HepG2 (cell line): Measurements from ENCODE around the gene GRK5. TPM values are rescaled to one million over a fixed set of nuclear protein-coding genes. Genes with fewer than 3 reads are reported as not detected.

Experiments used
- ATAC-seq: fragments of 200-7000 bp; cut with Tn5 transposase; 3 replicates; pipeline ENCODE4 v1.9.1; 2020; ENCODE audit warnings: mild to moderate bottlenecking, moderate library complexity
- BruUV-seq: library from RNA; stranded (reverse); fragments of 400-500 nt; replicated peaks from 2 replicates; lab custom pipeline; 2021; lab: Mats Ljungman, UMichigan
- CTCF ChIA-PET: fragments of 300-600 bp; formaldehyde crosslinking; extraction: SDS; loops from one replicate; lab custom pipeline; 2021; ENCODE audit warnings: low total read pairs, inconsistent platforms, low intra/inter-chr PET ratio; lab: Yijun Ruan, JAX
- POLR2A ChIA-PET: fragments of 350-600 bp; sonication (Branson Sonifier 250); formaldehyde crosslinking; loops from one replicate; lab custom pipeline; 2020; ENCODE audit warnings: antibody characterized with exemption, inconsistent platforms; lab: Yijun Ruan, JAX
- DNase-seq: peaks from one replicate; pipeline ENCODE4 v3.0.0-alpha.2; 2015; ENCODE audit warnings: low spot score
- FAIRE-seq: peaks from 3 replicates; lab custom pipeline; 2011; peaks lifted over from hg19 to GRCh38; lab: Jason Lieb, UNC
- H2AFZ ChIP-seq: one replicate; pipeline ENCODE4 v1.6.1; 2011; ENCODE audit warnings: low read length, inconsistent platforms
- H3K27ac ChIP-seq: fragments of 300-600 bp; 3 replicates; pipeline ENCODE4 v1.8.0; 2011; ENCODE audit warnings: mixed run types, mild to moderate bottlenecking, mixed read lengths, low read length, inconsistent platforms; ENCODE audit not compliant: insufficient read depth; ENCODE audit errors: extremely low read length
- H3K27me3 ChIP-seq, 2 experiments: fragments of 200-600 bp in 1 of 2; 2 replicates in 1 of 2; 3 replicates in 1 of 2; pipeline versions ENCODE4 v1.6.0 to v1.8.0; 2011; ENCODE audit warnings: low read length in 2 of 2, mild to moderate bottlenecking in 2 of 2, moderate library complexity in 2 of 2, inconsistent platforms in 1 of 2; ENCODE audit not compliant: insufficient read depth in 2 of 2, control insufficient read depth in 1 of 2
- H3K36me3 ChIP-seq, 2 experiments: fragments of 200-600 bp in 1 of 2; replicated peaks in 1 of 2; 2 replicates in 1 of 2; 3 replicates in 1 of 2; pipeline versions ENCODE4 v1.5.1 to v1.8.0; 2011; ENCODE audit warnings: low read length in 2 of 2, inconsistent platforms in 1 of 2; ENCODE audit not compliant: insufficient read depth in 2 of 2, control insufficient read depth in 1 of 2
- H3K4me1 ChIP-seq: 2 replicates; pipeline ENCODE4 v1.5.1; 2012; ENCODE audit warnings: low read length, inconsistent platforms; ENCODE audit not compliant: insufficient read depth
- H3K4me2 ChIP-seq: 2 replicates; pipeline ENCODE4 v1.6.0; 2011; ENCODE audit warnings: low read depth, low read length, inconsistent platforms
- H3K4me3 ChIP-seq, 3 experiments: fragments of 200-600 bp in 1 of 3; sonication (generic), shearing (Covaris generic) in 1 of 3; replicated peaks in 1 of 3; 2 replicates each; pipeline ENCODE4 v1.5.1; 2011 to 2016; ENCODE audit warnings: low read length in 3 of 3, inconsistent platforms in 2 of 3, low read depth in 2 of 3, mild to moderate bottlenecking in 2 of 3, control low read depth in 1 of 3, mixed read lengths in 1 of 3; ENCODE audit not compliant: insufficient read depth in 1 of 3
- H3K79me2 ChIP-seq: one replicate; pipeline ENCODE4 v1.6.1; 2011; ENCODE audit warnings: low read length, inconsistent platforms; ENCODE audit not compliant: insufficient read depth
- H3K9ac ChIP-seq: 2 replicates; pipeline ENCODE4 v1.6.0; 2011; ENCODE audit warnings: mild to moderate bottlenecking, low read depth, low read length, inconsistent platforms; ENCODE audit not compliant: insufficient read depth
- H3K9me3 ChIP-seq: 2 replicates; pipeline ENCODE4 v1.5.1; 2012; ENCODE audit warnings: mild to moderate bottlenecking, low read length
- H4K20me1 ChIP-seq: 2 replicates; pipeline ENCODE4 v1.6.0; 2011; ENCODE audit warnings: inconsistent platforms, mild to moderate bottlenecking, low read length, moderate library complexity; ENCODE audit not compliant: insufficient read depth
- MED8 ChIP-seq: sonication (generic); formaldehyde crosslinking; IDR thresholded peaks from 2 replicates; pipeline ENCODE4 v1.8.1; 2023; ENCODE audit warnings: mild to moderate bottlenecking, missing genetic modification reagents; ENCODE audit not compliant: insufficient replicate concordance
- MXD3 ChIP-seq: IDR thresholded peaks from 2 replicates; pipeline ENCODE4 v1.6.1; 2016; ENCODE audit warnings: mild to moderate bottlenecking, missing biosample characterization, missing genetic modification reagents
- PRDM15 ChIP-seq: sonication (generic); formaldehyde crosslinking; IDR thresholded peaks from 2 replicates; pipeline ENCODE4 v1.4.0; 2020; ENCODE audit warnings: missing genetic modification reagents
- TBL1XR1 ChIP-seq: fragments of 150-350 bp; IDR thresholded peaks from 2 replicates; pipeline ENCODE4 v1.6.1; 2014; ENCODE audit warnings: borderline replicate concordance, low read length; ENCODE audit not compliant: partially characterized antibody
- ZBTB25 ChIP-seq: IDR thresholded peaks from 2 replicates; pipeline ENCODE4 v1.6.1; 2018; ENCODE audit warnings: missing genetic modification reagents
- ZBTB26 ChIP-seq: IDR thresholded peaks from 2 replicates; pipeline ENCODE4 v1.6.1; 2016; ENCODE audit warnings: missing compliant biosample characterization, missing genetic modification reagents, borderline replicate concordance
- ZNF282 ChIP-seq: fragments of 450-650 bp; IDR thresholded peaks from 2 replicates; pipeline ENCODE4 v1.6.1; 2018; ENCODE audit not compliant: partially characterized antibody
- ZNF503 ChIP-seq: sonication (generic); formaldehyde crosslinking; IDR thresholded peaks from 2 replicates; pipeline ENCODE4 v1.4.0; 2020; ENCODE audit warnings: missing genetic modification reagents
- WGBS: methylation state at CpG from one replicate; pipeline ENCODE4 v1.1.6; 2017; ENCODE audit warnings: low lambda C conversion rate; 5-methylcytosine and 5-hydroxymethylcytosine counted together
- in situ Hi-C: cut with HindIII; loops from 2 replicates; pipeline ENCODE4 v1.10.0; 2017; ENCODE audit warnings: low pct_unique_long_range_greater_than_20kb; ENCODE audit not compliant: extremely low pct_ligation_motif_present
- intact Hi-C: fragments of 100-400 bp; cut with micrococcal nuclease; formaldehyde crosslinking; loops from one replicate; pipeline ENCODE4 v1.10.0; 2022; ENCODE audit not compliant: unreplicated experiment
- polyA plus RNA-seq, 8 experiments: library from polyadenylated mRNA; depleted of rRNA in 3 of 8; stranded (reverse) in 7 of 8; unstranded in 1 of 8; fragments of >200 nt; fragmentation: Illumina TruSeq in 4 of 8; extraction: Trizol in 4 of 8; gene quantifications; 2 replicates each; pipeline versions ENCODE4 v1.2.1 to v1.2.3, GENCODE V29; 2011 to 2016; ENCODE audit warnings: low read depth in 4 of 8, missing spikeins in 1 of 8, mixed read lengths in 1 of 8; ENCODE audit not compliant: insufficient read depth in 1 of 8
- total RNA-seq, 5 experiments: library from RNA; depleted of rRNA; stranded (reverse); fragments of >200 nt; fragmentation: Illumina TruSeq; extraction: Trizol; gene quantifications; 2 replicates each; pipeline ENCODE4 v1.2.3, GENCODE V29; 2016; ENCODE audit warnings: low read depth in 1 of 5

Gene GRK5
- total and polyA plus RNA-seq, 2 of the 13 experiments (the other 11 are each of a cell fraction or from before 2014, with no cell fraction given): 10.4 to 12.6 TPM

- H3K4me3 ChIP-seq: no peak overlapping the region
- FAIRE-seq (no peak), ATAC-seq (no peak), DNase-seq (no peak)
- H3K27me3 ChIP-seq: no peaks in the 10 kb centered on the region
- BruUV-seq: no TSS peak
- CTCF ChIA-PET: no interaction called here
- no peak overlapping the region for H3K4me2 ChIP-seq
- intact Hi-C loops: no loop called here
- in situ Hi-C loops: no loop called here
- POLR2A ChIA-PET: no interaction called here
- H3K79me2 ChIP-seq: peaks cover 16% of the 10 kb centered on the region
- no peak overlapping the region for H2AFZ ChIP-seq
- H3K36me3 ChIP-seq: peaks cover 0 to 2% of the 10 kb centered on the region in 2 experiments; a peak in 1 of 5 replicates
- H3K9me3 ChIP-seq: no peaks in the 10 kb centered on the region
- H3K9ac ChIP-seq: no peak overlapping the region
- H3K27ac ChIP-seq: no peak overlapping the region
- no peaks in the 10 kb centered on the region for H4K20me1 ChIP-seq
- WGBS: 95% methylated on average over 9 of the region's 9 CpGs
- H3K4me1 ChIP-seq: peaks cover 61% of the 10 kb centered on the region
- TF ChIP-seq TBL1XR1: no peak
- TF ChIP-seq ZNF503 (CRISPR knock-in tag): no peak
- no peak for TF ChIP-seq ZBTB25
- no peak for TF ChIP-seq PRDM15 (CRISPR knock-in tag)
- no peak for TF ChIP-seq MED8 (CRISPR knock-in tag)
- no peak for TF ChIP-seq MXD3 (CRISPR knock-in tag)
- no peak for TF ChIP-seq ZNF282
- no peak for TF ChIP-seq ZBTB26 (CRISPR knock-in tag)
Measured at GRCh38 chr10:119217401-119217800, 10.0 kb downstream of the GRK5 start.
